HepG2 (cell line): ENCODE results near the gene FAM43B.

ENCODE experiments used
- ATF3 ChIP-seq: sonication (generic); formaldehyde crosslinking; IDR thresholded peaks from 2 replicates; pipeline ENCODE4 v1.4.0; 2020; ENCODE audit warnings: missing genetic modification reagents
- ATF7-NPFF ChIP-seq: sonication (generic); formaldehyde crosslinking; IDR thresholded peaks from 2 replicates; pipeline ENCODE4 v1.8.1; 2023; ENCODE audit warnings: mild to moderate bottlenecking, low read depth, missing genetic modification reagents, moderate library complexity
- CTCF ChIP-seq: sonication (generic); formaldehyde crosslinking; IDR thresholded peaks from 2 replicates; pipeline ENCODE4 v1.5.0; 2020; ENCODE audit warnings: mild to moderate bottlenecking, missing genetic modification reagents, moderate library complexity
- NFAT5 ChIP-seq: sonication (generic); formaldehyde crosslinking; IDR thresholded peaks from 2 replicates; pipeline ENCODE4 v1.4.0; 2020; ENCODE audit warnings: missing genetic modification reagents
- ZBTB26 ChIP-seq: IDR thresholded peaks from 2 replicates; pipeline ENCODE4 v1.6.1; 2016; ENCODE audit warnings: missing compliant biosample characterization, missing genetic modification reagents, borderline replicate concordance
- ZNF24 ChIP-seq: fragments of 450-650 bp; IDR thresholded peaks from 2 replicates; pipeline ENCODE4 v1.6.1; 2017; ENCODE audit warnings: antibody characterized with exemption, mild to moderate bottlenecking

GRCh38 chr1:20530901-20531300 lies 21.5 kb upstream of the FAM43B start:
- TF ChIP-seq CTCF (CRISPR knock-in tag) (no peak), ATF3 (CRISPR knock-in tag) (no peak), ZBTB26 (no peak), ZNF24 (no peak), NFAT5 (no peak), ATF7-NPFF (CRISPR knock-in tag) (no peak)
